ENCODE results near the gene BRD3OS. TPM values are rescaled to one million over a fixed set of nuclear protein-coding genes. Genes with fewer than 3 reads are reported as not detected.

BRD3OS gene
- total and polyA plus RNA-seq, 2 of the 13 experiments (the other 11 are each of a cell fraction or from before 2014, with no cell fraction given), result 4.9 to 5.7 TPM

DNA sequence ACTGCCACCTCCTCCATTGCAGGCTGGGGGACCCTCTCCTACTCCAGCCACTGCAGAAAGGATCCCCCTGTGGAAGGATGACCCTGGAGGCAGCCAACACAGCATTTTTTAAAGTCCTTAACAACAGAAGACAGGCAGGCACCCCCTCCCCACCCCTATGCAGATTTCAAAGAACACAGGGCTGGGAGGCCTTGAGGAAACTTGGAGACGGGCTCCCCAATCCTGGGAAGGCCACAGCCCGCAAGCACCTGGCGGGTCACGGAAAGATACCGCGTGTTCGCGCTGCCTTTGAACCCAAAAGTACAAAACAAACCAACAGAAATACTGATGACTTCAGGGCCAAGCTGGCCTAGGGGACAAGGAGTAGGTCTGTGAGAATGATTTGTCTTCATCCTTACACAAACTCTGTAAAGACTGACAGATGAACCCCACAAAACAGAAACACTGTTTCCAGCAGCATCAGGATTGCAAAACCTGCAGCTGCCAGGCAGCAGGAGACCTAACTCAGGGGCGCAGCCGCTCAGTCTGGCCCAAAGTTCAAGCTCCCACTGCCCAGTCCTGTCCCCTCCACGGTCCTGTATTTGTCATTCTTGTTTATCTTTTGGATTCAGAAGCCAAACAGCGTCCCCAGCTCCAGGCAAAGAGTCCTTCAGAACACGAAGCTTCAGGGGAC, 46.9 kb upstream of the BRD3OS start (continued):
- TF ChIP-seq, protein P1, sequence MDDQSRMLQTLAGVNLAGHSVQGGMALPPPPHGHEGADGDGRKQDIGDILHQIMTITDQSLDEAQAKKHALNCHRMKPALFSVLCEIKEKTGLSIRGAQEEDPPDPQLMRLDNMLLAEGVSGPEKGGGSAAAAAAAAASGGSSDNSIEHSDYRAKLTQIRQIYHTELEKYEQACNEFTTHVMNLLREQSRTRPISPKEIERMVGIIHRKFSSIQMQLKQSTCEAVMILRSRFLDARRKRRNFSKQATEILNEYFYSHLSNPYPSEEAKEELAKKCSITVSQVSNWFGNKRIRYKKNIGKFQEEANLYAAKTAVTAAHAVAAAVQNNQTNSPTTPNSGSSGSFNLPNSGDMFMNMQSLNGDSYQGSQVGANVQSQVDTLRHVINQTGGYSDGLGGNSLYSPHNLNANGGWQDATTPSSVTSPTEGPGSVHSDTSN (CRISPR knock-in tag; IDR thresholded peaks at IDR 0.05; ENCODE audit: borderline replicate concordance), result no peak
- TF ChIP-seq SOX5 (CRISPR knock-in tag; IDR thresholded peaks at IDR 0.05; ENCODE audit: borderline replicate concordance) (peak; percentile 67; the same call in 1 of the 2 replicates), GABPB1 (CRISPR knock-in tag; IDR thresholded peaks at IDR 0.05) (no peak; the same call in 1 of the 2 replicates), CEBPB (IDR thresholded peaks at IDR 0.05; ENCODE audit: borderline replicate concordance, low read depth, low read length) (peak; percentile 94), KLF9 (CRISPR knock-in tag; IDR thresholded peaks at IDR 0.05; ENCODE audit: low read depth) (no peak), RARG (CRISPR knock-in tag; IDR thresholded peaks at IDR 0.05; ENCODE audit: low read depth) (no peak)
- TF ChIP-seq, protein P2, sequence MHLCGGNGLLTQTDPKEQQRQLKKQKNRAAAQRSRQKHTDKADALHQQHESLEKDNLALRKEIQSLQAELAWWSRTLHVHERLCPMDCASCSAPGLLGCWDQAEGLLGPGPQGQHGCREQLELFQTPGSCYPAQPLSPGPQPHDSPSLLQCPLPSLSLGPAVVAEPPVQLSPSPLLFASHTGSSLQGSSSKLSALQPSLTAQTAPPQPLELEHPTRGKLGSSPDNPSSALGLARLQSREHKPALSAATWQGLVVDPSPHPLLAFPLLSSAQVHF (CRISPR knock-in tag; IDR thresholded peaks at IDR 0.05), result no peak
- TF ChIP-seq, protein P3, sequence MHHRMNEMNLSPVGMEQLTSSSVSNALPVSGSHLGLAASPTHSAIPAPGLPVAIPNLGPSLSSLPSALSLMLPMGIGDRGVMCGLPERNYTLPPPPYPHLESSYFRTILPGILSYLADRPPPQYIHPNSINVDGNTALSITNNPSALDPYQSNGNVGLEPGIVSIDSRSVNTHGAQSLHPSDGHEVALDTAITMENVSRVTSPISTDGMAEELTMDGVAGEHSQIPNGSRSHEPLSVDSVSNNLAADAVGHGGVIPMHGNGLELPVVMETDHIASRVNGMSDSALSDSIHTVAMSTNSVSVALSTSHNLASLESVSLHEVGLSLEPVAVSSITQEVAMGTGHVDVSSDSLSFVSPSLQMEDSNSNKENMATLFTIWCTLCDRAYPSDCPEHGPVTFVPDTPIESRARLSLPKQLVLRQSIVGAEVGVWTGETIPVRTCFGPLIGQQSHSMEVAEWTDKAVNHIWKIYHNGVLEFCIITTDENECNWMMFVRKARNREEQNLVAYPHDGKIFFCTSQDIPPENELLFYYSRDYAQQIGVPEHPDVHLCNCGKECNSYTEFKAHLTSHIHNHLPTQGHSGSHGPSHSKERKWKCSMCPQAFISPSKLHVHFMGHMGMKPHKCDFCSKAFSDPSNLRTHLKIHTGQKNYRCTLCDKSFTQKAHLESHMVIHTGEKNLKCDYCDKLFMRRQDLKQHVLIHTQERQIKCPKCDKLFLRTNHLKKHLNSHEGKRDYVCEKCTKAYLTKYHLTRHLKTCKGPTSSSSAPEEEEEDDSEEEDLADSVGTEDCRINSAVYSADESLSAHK (CRISPR knock-in tag; IDR thresholded peaks at IDR 0.05; ENCODE audit: borderline replicate concordance), result no peak
- TF ChIP-seq, protein P4, sequence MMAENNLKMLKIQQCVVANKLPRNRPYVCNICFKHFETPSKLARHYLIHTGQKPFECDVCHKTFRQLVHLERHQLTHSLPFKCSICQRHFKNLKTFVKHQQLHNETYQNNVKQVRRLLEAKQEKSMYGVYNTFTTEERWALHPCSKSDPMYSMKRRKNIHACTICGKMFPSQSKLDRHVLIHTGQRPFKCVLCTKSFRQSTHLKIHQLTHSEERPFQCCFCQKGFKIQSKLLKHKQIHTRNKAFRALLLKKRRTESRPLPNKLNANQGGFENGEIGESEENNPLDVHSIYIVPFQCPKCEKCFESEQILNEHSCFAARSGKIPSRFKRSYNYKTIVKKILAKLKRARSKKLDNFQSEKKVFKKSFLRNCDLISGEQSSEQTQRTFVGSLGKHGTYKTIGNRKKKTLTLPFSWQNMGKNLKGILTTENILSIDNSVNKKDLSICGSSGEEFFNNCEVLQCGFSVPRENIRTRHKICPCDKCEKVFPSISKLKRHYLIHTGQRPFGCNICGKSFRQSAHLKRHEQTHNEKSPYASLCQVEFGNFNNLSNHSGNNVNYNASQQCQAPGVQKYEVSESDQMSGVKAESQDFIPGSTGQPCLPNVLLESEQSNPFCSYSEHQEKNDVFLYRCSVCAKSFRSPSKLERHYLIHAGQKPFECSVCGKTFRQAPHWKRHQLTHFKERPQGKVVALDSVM (CRISPR knock-in tag; IDR thresholded peaks at IDR 0.05), result no peak
- TF ChIP-seq, protein P5, sequence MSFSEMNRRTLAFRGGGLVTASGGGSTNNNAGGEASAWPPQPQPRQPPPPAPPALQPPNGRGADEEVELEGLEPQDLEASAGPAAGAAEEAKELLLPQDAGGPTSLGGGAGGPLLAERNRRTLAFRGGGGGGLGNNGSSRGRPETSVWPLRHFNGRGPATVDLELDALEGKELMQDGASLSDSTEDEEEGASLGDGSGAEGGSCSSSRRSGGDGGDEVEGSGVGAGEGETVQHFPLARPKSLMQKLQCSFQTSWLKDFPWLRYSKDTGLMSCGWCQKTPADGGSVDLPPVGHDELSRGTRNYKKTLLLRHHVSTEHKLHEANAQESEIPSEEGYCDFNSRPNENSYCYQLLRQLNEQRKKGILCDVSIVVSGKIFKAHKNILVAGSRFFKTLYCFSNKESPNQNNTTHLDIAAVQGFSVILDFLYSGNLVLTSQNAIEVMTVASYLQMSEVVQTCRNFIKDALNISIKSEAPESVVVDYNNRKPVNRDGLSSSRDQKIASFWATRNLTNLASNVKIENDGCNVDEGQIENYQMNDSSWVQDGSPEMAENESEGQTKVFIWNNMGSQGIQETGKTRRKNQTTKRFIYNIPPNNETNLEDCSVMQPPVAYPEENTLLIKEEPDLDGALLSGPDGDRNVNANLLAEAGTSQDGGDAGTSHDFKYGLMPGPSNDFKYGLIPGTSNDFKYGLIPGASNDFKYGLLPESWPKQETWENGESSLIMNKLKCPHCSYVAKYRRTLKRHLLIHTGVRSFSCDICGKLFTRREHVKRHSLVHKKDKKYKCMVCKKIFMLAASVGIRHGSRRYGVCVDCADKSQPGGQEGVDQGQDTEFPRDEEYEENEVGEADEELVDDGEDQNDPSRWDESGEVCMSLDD (CRISPR knock-in tag; IDR thresholded peaks at IDR 0.05; ENCODE audit: borderline replicate concordance), result peak; percentile 98
- TF ChIP-seq, protein P6, sequence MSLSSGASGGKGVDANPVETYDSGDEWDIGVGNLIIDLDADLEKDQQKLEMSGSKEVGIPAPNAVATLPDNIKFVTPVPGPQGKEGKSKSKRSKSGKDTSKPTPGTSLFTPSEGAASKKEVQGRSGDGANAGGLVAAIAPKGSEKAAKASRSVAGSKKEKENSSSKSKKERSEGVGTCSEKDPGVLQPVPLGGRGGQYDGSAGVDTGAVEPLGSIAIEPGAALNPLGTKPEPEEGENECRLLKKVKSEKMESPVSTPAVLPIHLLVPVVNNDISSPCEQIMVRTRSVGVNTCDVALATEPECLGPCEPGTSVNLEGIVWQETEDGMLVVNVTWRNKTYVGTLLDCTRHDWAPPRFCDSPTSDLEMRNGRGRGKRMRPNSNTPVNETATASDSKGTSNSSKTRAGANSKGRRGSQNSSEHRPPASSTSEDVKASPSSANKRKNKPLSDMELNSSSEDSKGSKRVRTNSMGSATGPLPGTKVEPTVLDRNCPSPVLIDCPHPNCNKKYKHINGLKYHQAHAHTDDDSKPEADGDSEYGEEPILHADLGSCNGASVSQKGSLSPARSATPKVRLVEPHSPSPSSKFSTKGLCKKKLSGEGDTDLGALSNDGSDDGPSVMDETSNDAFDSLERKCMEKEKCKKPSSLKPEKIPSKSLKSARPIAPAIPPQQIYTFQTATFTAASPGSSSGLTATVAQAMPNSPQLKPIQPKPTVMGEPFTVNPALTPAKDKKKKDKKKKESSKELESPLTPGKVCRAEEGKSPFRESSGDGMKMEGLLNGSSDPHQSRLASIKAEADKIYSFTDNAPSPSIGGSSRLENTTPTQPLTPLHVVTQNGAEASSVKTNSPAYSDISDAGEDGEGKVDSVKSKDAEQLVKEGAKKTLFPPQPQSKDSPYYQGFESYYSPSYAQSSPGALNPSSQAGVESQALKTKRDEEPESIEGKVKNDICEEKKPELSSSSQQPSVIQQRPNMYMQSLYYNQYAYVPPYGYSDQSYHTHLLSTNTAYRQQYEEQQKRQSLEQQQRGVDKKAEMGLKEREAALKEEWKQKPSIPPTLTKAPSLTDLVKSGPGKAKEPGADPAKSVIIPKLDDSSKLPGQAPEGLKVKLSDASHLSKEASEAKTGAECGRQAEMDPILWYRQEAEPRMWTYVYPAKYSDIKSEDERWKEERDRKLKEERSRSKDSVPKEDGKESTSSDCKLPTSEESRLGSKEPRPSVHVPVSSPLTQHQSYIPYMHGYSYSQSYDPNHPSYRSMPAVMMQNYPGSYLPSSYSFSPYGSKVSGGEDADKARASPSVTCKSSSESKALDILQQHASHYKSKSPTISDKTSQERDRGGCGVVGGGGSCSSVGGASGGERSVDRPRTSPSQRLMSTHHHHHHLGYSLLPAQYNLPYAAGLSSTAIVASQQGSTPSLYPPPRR (CRISPR knock-in tag; IDR thresholded peaks at IDR 0.05; ENCODE audit: borderline replicate concordance), result peak; percentile 67; the same call in 1 of the 2 replicates
